Osteocyte (in vitro differentiated cells): ENCODE results near the gene FAHD1. TPM values are rescaled to one million over a fixed set of nuclear protein-coding genes. Genes with fewer than 3 reads are reported as not detected.
A peak's percentile ranks its signal among the peaks of the same experiment; 100 is the strongest.

Source experiments
- DNase-seq: peaks from one replicate; pipeline ENCODE4 v3.0.0; 2021; ENCODE audit warnings: mixed read lengths; ENCODE audit not compliant: unreplicated experiment; ENCODE audit errors: extremely low spot score
- H3K27ac Mint-ChIP-seq: one replicate; pipeline ENCODE4 v1.8.0; 2021; ENCODE audit warnings: mild to moderate bottlenecking, mixed read lengths; ENCODE audit not compliant: unreplicated experiment
- H3K27me3 Mint-ChIP-seq: one replicate; pipeline ENCODE4 v1.8.0; 2021; ENCODE audit warnings: mixed read lengths; ENCODE audit not compliant: unreplicated experiment
- H3K36me3 Mint-ChIP-seq: one replicate; pipeline ENCODE4 v1.8.0; 2021; ENCODE audit warnings: mixed read lengths; ENCODE audit not compliant: unreplicated experiment
- H3K4me1 Mint-ChIP-seq: one replicate; pipeline ENCODE4 v1.8.0; 2021; ENCODE audit warnings: mixed read lengths; ENCODE audit not compliant: unreplicated experiment
- H3K4me3 Mint-ChIP-seq: one replicate; pipeline ENCODE4 v1.8.0; 2021; ENCODE audit warnings: mild to moderate bottlenecking, moderate library complexity, mixed read lengths; ENCODE audit not compliant: unreplicated experiment
- H3K9me3 Mint-ChIP-seq: one replicate; pipeline ENCODE4 v1.8.0; 2021; ENCODE audit warnings: mixed read lengths; ENCODE audit not compliant: unreplicated experiment
- total RNA-seq: library from RNA; stranded (reverse); gene quantifications from 2 replicates; pipeline ENCODE4 v1.2.1, GENCODE V29; 2021
- TF ChIP-seq, protein P1 (sequence below): fragments of 200-600 bp; sonication (generic); IDR thresholded peaks from 2 replicates; pipeline ENCODE4 v1.5.0; 2021; ENCODE audit warnings: antibody characterized with exemption, mild to moderate bottlenecking, moderate library complexity

The FAHD1 gene
- total RNA-seq, 1 donor from 2014 or later: 25.9 TPM

- Mint-ChIP-seq H3K36me3 (peaks cover 1% of the 10 kb centered on the region), H3K27me3 (no peaks in the 10 kb centered on the region), H3K4me3 (peak within 1 kb of the TSS; percentile 87), H3K9me3 (no peaks in the 10 kb centered on the region), H3K4me1 (peaks cover 26% of the 10 kb centered on the region), H3K27ac (peak within 1 kb of the TSS; percentile 61)
- peak; percentile 100 for DNase-seq
- TF ChIP-seq, protein P1, sequence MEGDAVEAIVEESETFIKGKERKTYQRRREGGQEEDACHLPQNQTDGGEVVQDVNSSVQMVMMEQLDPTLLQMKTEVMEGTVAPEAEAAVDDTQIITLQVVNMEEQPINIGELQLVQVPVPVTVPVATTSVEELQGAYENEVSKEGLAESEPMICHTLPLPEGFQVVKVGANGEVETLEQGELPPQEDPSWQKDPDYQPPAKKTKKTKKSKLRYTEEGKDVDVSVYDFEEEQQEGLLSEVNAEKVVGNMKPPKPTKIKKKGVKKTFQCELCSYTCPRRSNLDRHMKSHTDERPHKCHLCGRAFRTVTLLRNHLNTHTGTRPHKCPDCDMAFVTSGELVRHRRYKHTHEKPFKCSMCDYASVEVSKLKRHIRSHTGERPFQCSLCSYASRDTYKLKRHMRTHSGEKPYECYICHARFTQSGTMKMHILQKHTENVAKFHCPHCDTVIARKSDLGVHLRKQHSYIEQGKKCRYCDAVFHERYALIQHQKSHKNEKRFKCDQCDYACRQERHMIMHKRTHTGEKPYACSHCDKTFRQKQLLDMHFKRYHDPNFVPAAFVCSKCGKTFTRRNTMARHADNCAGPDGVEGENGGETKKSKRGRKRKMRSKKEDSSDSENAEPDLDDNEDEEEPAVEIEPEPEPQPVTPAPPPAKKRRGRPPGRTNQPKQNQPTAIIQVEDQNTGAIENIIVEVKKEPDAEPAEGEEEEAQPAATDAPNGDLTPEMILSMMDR: no peak
Measured at GRCh38 chr16:1782408-1783264, 44.4 kb upstream of the FAHD1 start, which contains the start of the genes NUBP2 and SPSB3. NUBP2 (plus strand) TSS chr16:1782960; CDS start chr16:1783021, 61 bp downstream. SPSB3 (minus strand) TSS chr16:1782571; CDS start chr16:1781483, 1,088 bp downstream.

DNA sequence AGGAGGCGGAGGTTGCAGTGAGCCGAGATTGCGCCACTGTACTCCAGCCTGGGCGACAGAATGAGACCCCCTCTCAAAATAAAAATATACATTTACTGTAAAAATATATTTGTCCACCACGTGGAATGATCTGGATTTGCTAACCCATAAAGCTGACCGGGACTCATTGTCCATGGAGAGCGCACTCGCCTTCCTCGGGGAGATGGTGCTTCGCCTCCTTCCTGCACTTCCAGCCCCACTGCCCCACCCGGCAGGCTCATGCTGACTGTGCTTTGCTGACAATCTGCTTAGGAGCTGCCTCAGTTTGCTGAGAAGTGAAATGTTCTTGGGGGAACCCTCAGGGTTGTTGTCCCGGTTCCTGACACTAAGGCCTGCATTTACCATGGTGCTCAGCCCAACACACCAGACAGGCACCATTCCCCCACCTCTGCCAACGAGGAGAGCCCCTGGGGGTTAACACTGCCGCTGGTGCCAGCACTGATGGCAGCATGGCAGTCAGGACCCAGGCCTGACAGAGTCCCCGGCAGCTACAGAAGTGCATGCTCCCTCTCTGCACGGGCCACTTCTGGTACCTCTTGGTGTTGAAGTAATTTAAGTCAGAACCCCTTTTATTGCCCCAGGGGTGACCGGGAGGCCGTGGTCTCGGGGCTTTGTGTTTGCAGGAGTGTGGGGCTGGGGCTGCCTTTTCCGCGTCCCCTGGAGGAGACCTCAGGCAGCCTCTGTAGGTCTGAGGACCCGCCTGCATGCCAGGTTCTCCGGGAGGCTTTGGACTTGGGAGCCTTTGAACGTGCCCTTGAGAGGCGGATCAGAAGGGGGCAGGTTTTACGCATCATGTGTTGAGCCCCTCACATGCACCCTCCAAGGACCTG lies 41.8 kb upstream of the FAHD1 start:
- H3K27ac Mint-ChIP-seq: no peak overlapping the region
- no peak for DNase-seq
- H3K4me1 Mint-ChIP-seq: peaks cover 24% of the 10 kb centered on the region
- H3K9me3 Mint-ChIP-seq: no peaks in the 10 kb centered on the region
- peak overlapping the region; percentile 62 for H3K4me3 Mint-ChIP-seq
- TF ChIP-seq, protein P1: no peak
- H3K27me3 Mint-ChIP-seq: no peaks in the 10 kb centered on the region
- H3K36me3 Mint-ChIP-seq: peaks cover 5% of the 10 kb centered on the region

- Mint-ChIP-seq H3K27ac (no peak overlapping the region), H3K9me3 (no peaks in the 10 kb centered on the region), H3K4me1 (peaks cover 24% of the 10 kb centered on the region), H3K4me3 (no peak overlapping the region), H3K36me3 (peaks cover 5% of the 10 kb centered on the region), H3K27me3 (no peaks in the 10 kb centered on the region)
- no peak for DNase-seq
- TF ChIP-seq, protein P1: no peak
Measured at GRCh38 chr16:1785846-1786170, 41.2 kb upstream of the FAHD1 start.

DNA sequence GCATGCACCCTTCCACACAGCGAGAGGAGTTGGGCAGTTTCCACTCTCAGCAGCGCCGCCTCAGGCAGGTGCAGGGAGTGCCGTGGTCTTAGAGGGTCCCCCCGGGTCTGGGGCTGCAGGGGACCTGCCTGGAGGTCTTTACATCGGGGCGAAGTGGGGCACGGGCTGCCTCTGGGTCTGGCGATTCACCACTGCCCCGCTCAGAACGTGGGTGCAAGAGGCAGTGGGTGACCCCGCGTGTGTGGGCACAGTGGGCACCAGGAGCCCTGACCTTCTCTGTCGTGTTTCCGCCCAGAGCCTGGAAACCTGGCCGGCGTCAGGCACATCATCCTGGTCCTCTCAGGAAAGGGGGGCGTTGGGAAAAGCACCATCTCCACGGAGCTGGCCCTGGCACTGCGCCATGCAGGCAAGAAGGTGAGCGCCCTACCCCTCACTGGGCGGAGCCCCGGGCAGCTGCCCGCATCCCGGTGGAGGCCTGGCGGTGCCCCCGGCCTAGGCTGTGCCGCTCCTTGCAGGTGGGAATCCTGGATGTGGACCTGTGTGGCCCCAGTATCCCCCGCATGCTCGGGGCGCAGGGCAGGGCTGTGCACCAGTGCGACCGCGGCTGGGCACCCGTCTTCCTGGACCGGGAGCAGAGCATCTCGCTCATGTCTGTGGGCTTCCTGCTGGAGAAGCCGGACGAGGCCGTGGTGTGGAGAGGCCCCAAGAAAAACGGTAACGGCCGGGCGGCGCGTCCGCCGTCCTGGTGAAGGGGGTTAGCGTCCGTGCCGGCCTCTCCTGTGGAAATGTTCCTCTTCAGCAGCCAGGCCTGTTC lies 40.6 kb upstream of the FAHD1 start:
- Mint-ChIP-seq H3K36me3 (peaks cover 5% of the 10 kb centered on the region), H3K27me3 (no peaks in the 10 kb centered on the region), H3K9me3 (no peaks in the 10 kb centered on the region), H3K4me1 (peaks cover 18% of the 10 kb centered on the region), H3K4me3 (no peak overlapping the region), H3K27ac (no peak overlapping the region)
- TF ChIP-seq, protein P1: no peak
- no peak for DNase-seq
